Prostate gland (tissue), 2 donors: ENCODE measurements around the gene GDF2.

Experiments
- CTCF ChIP-seq, 4 experiments: fragments of 200-600 bp in 2 of 4; fragments of 450-650 bp in 2 of 4; sonication (generic) in 2 of 4; IDR thresholded peaks; 1 replicate in 3 of 4; 2 replicates in 1 of 4; pipeline ENCODE4 v1.5.1; 2016 to 2019; ENCODE audit warnings: antibody characterized with exemption in 4 of 4, mild to moderate bottlenecking in 2 of 4, moderate library complexity in 2 of 4
- POLR2A ChIP-seq: fragments of 450-650 bp; IDR thresholded peaks from one replicate; pipeline ENCODE4 v1.6.1; 2016; ENCODE audit warnings: antibody characterized with exemption, mild to moderate bottlenecking

- TF ChIP-seq CTCF (IDR thresholded peaks at IDR 0.05) (no peak), POLR2A (no peak)
Observed at GRCh38 chr10:47374611-47375536, 52.6 kb downstream of the GDF2 start.
